ENCODE measurements around the gene NPAS3.

NPAS3 gene

GRCh38 chr14:33525626-33526025 lies 586.9 kb downstream of the NPAS3 start:
- Histone ChIP-seq H3K9ac (ENCODE audit: low read depth, low read length) (no peak overlapping the region), H3K79me2 (ENCODE audit: insufficient read depth, low read length) (no peaks in the 10 kb centered on the region), H3K4me1 (ENCODE audit: insufficient read depth, low read length) (no peaks in the 10 kb centered on the region), H4K20me1 (ENCODE audit: insufficient read depth, low read length) (no peaks in the 10 kb centered on the region), H3K36me3 (ENCODE audit: insufficient read depth, low read length) (no peaks in the 10 kb centered on the region), H2AFZ (ENCODE audit: low read depth, low read length) (no peak overlapping the region), H3K27me3 (ENCODE audit: insufficient read depth, low read length, poor library complexity) (peaks cover 16% of the 10 kb centered on the region), H3K9me3 (ENCODE audit: insufficient read depth, low read length, severe bottlenecking) (no peaks in the 10 kb centered on the region), H3K27ac (ENCODE audit: low read length) (no peak overlapping the region), H3K4me2 (ENCODE audit: insufficient read depth, low read length) (no peak overlapping the region), H3K4me3 (ENCODE audit: low read depth in 1 of 2, low read length in 2 of 2) (no peak overlapping the region)
- TF ChIP-seq CTCF (IDR thresholded peaks at IDR 0.05; ENCODE audit: borderline replicate concordance, extremely low read depth, low read length, poor library complexity, severe bottlenecking): no peak
- no peak for TF ChIP-seq EZH2 (IDR thresholded peaks at IDR 0.05; ENCODE audit: borderline replicate concordance, low read depth, low read length, severe bottlenecking)
- no peak for ATAC-seq (ENCODE audit: insufficient read depth, low read depth)
- no peak for DNase-seq

GRCh38 chr14:33527023-33527634 lies 588.5 kb downstream of the NPAS3 start:
- TF ChIP-seq CTCF (IDR thresholded peaks at IDR 0.05; ENCODE audit: borderline replicate concordance, extremely low read depth, low read length, poor library complexity, severe bottlenecking): no peak
- TF ChIP-seq EZH2 (IDR thresholded peaks at IDR 0.05; ENCODE audit: borderline replicate concordance, low read depth, low read length, severe bottlenecking): no peak
- Histone ChIP-seq H3K4me3 (ENCODE audit: low read depth in 1 of 2, low read length in 2 of 2) (no peak overlapping the region), H3K79me2 (ENCODE audit: insufficient read depth, low read length) (no peaks in the 10 kb centered on the region), H3K9me3 (ENCODE audit: insufficient read depth, low read length, severe bottlenecking) (no peaks in the 10 kb centered on the region), H2AFZ (ENCODE audit: low read depth, low read length) (no peak overlapping the region), H3K27me3 (ENCODE audit: insufficient read depth, low read length, poor library complexity) (peaks cover 15% of the 10 kb centered on the region), H3K27ac (ENCODE audit: low read length) (no peak overlapping the region), H4K20me1 (ENCODE audit: insufficient read depth, low read length) (no peaks in the 10 kb centered on the region), H3K4me1 (ENCODE audit: insufficient read depth, low read length) (no peaks in the 10 kb centered on the region), H3K9ac (ENCODE audit: low read depth, low read length) (no peak overlapping the region), H3K4me2 (ENCODE audit: insufficient read depth, low read length) (no peak overlapping the region), H3K36me3 (ENCODE audit: insufficient read depth, low read length) (no peaks in the 10 kb centered on the region)
- no peak for DNase-seq
- ATAC-seq (ENCODE audit: insufficient read depth, low read depth): no peak

- no peak overlapping the region for H2AFZ ChIP-seq (ENCODE audit: low read depth, low read length)
- H3K4me1 ChIP-seq (ENCODE audit: insufficient read depth, low read length): no peaks in the 10 kb centered on the region
- H3K27me3 ChIP-seq (ENCODE audit: insufficient read depth, low read length, poor library complexity): peaks cover 15% of the 10 kb centered on the region
- no peak overlapping the region for H3K4me3 ChIP-seq (ENCODE audit: low read depth in 1 of 2, low read length in 2 of 2)
- no peaks in the 10 kb centered on the region for H3K9me3 ChIP-seq (ENCODE audit: insufficient read depth, low read length, severe bottlenecking)
- ATAC-seq (ENCODE audit: insufficient read depth, low read depth): no peak
- H3K9ac ChIP-seq (ENCODE audit: low read depth, low read length): no peak overlapping the region
- H3K79me2 ChIP-seq (ENCODE audit: insufficient read depth, low read length): no peaks in the 10 kb centered on the region
- no peak overlapping the region for H3K4me2 ChIP-seq (ENCODE audit: insufficient read depth, low read length)
- no peaks in the 10 kb centered on the region for H4K20me1 ChIP-seq (ENCODE audit: insufficient read depth, low read length)
- H3K36me3 ChIP-seq (ENCODE audit: insufficient read depth, low read length): no peaks in the 10 kb centered on the region
- TF ChIP-seq EZH2 (IDR thresholded peaks at IDR 0.05; ENCODE audit: borderline replicate concordance, low read depth, low read length, severe bottlenecking) (no peak), CTCF (IDR thresholded peaks at IDR 0.05; ENCODE audit: borderline replicate concordance, extremely low read depth, low read length, poor library complexity, severe bottlenecking) (no peak)
- no peak overlapping the region for H3K27ac ChIP-seq (ENCODE audit: low read length)
- no peak for DNase-seq
These were observed 590.0 kb downstream of the NPAS3 start for GRCh38 chr14:33528655-33529054.

Measured in DND-41 (cell line).